Right lobe of liver (tissue), 4 donors: ENCODE measurements around the gene HCN2.

Source experiments
- CTCF ChIP-seq, 4 donors: fragments of 200-600 bp in 3 of 4; fragments of 450-650 bp in 1 of 4; IDR thresholded peaks; one replicate each; pipeline versions ENCODE4 v1.5.1 to v1.8.0; 2016 to 2022; ENCODE audit warnings: antibody characterized with exemption in 4 of 4, mild to moderate bottlenecking in 2 of 4
- POLR2A ChIP-seq: fragments of 450-650 bp; IDR thresholded peaks from one replicate; pipeline ENCODE4 v1.6.1; 2017; ENCODE audit warnings: antibody characterized with exemption, mild to moderate bottlenecking
- donor health status: DM: no; HTN: no; CAD: no.
- donor health status: DM: no; HTN: no; CAD: no.
- donor health status: DM: no; HTN: yes; CAD: no.

- TF ChIP-seq CTCF (IDR thresholded peaks at IDR 0.05) (no peak), POLR2A (no peak)
These were observed 21.3 kb downstream of the HCN2 start for GRCh38 chr19:610801-611480.
